Transverse colon (tissue), 4 donors: ENCODE measurements around the gene MVP. TPM values are rescaled to one million over a fixed set of nuclear protein-coding genes. Genes with fewer than 3 reads are reported as not detected.
"Not testable (repeated sequence)": the region's sequence is repeated elsewhere in the genome, so short reads cannot be mapped to it uniquely, and the experiment has no call there.

Source experiments
- DNase-seq: peaks from one replicate; pipeline ENCODE4 v3.0.0-alpha.2; 2019
- H3K27ac ChIP-seq, 4 donors: fragments of 200-600 bp; sonication (generic); 2 replicates each; pipeline ENCODE4 v1.5.1; 2016 to 2018; ENCODE audit warnings: inconsistent platforms in 4 of 4
- H3K27me3 ChIP-seq: fragments of 200-600 bp; sonication (generic); 2 replicates; pipeline ENCODE4 v1.5.1; 2017; ENCODE audit warnings: inconsistent platforms
- H3K36me3 ChIP-seq, 4 donors: fragments of 200-600 bp; sonication (generic); 2 replicates each; pipeline ENCODE4 v1.5.1; 2017 to 2019; ENCODE audit warnings: inconsistent platforms in 4 of 4
- H3K4me1 ChIP-seq, 4 donors: fragments of 200-600 bp; sonication (generic); 2 replicates each; pipeline ENCODE4 v1.5.1; 2017 to 2020; ENCODE audit warnings: inconsistent platforms in 4 of 4
- H3K4me3 ChIP-seq, 4 donors: fragments of 200-600 bp; sonication (generic); 1 replicate in 1 of 4; 2 replicates in 3 of 4; pipeline versions ENCODE4 v1.5.1 to v1.6.1; 2017 to 2019; ENCODE audit warnings: inconsistent platforms in 4 of 4
- H3K9me3 ChIP-seq, 2 donors: fragments of 200-600 bp; sonication (generic); 2 replicates each; pipeline ENCODE4 v1.5.1; 2017 to 2019; ENCODE audit warnings: inconsistent platforms in 2 of 2
- EP300 ChIP-seq: sonication (generic); formaldehyde crosslinking; IDR thresholded peaks from one replicate; pipeline ENCODE4 v1.6.1; 2017; ENCODE audit warnings: antibody characterized with exemption, low read depth
- POLR2A ChIP-seq: fragments of 450-650 bp; IDR thresholded peaks from one replicate; pipeline ENCODE4 v1.6.1; 2016; ENCODE audit warnings: antibody characterized with exemption, mild to moderate bottlenecking, moderate library complexity
- POLR2AphosphoS5 ChIP-seq, 3 donors: sonication (generic); formaldehyde crosslinking; IDR thresholded peaks; one replicate each; pipeline ENCODE4 v1.6.1; 2016; ENCODE audit warnings: antibody characterized with exemption in 3 of 3
- WGBS, 2 donors: methylation state at CpG; one replicate each; pipeline ENCODE4 v1.1.5; 2018; ENCODE audit warnings: low coverage in 1 of 2; 5-methylcytosine and 5-hydroxymethylcytosine counted together
- in situ Hi-C, 4 donors: fragments of 200-750 bp; cut with MboI; loops; one replicate each; pipeline versions ENCODE4 v1.15.0 to v1.15.1; 2017; ENCODE audit warnings: low sequenced_read_pairs in 3 of 4, low pct_ligation_motif_present in 1 of 4, low pct_unique_long_range_greater_than_20kb in 1 of 4
- intact Hi-C: fragments of 100-400 bp; cut with DNase I; formaldehyde crosslinking; loops from one replicate; pipeline ENCODE4 v1.15.1; 2023; ENCODE audit warnings: low total_unique reads
- total RNA-seq, 4 donors: library from RNA; depleted of rRNA; stranded (reverse); fragments of >200 nt; gene quantifications; one replicate each; pipeline ENCODE4 v1.1.0, GENCODE V29; 2016
- TF ChIP-seq, protein P1 (sequence below), 5 experiments: fragments of 200-600 bp in 3 of 5; fragments of 450-650 bp in 2 of 5; sonication (generic) in 3 of 5; IDR thresholded peaks; 1 replicate in 2 of 5; 2 replicates in 3 of 5; pipeline ENCODE4 v1.5.1; 2016 to 2017; ENCODE audit warnings: antibody characterized with exemption in 5 of 5, inconsistent platforms in 3 of 5, mild to moderate bottlenecking in 2 of 5, moderate library complexity in 1 of 5

Gene MVP
- total RNA-seq, 4 donors from 2014 or later: 483 to 654 (median 553) TPM

- 81% methylated on average over 10 of the region's 10 CpGs; no CpG with 5 or more reads in 1 of the 2 donors for WGBS, 2 donors
- DNase-seq: no peak
- peak overlapping the region in 3 of 4 donors; percentile 8 to 45 (median 19) for H3K27ac ChIP-seq
Observed at GRCh38 chr16:29779474-29779873, 40.8 kb upstream of the MVP start.

DNA sequence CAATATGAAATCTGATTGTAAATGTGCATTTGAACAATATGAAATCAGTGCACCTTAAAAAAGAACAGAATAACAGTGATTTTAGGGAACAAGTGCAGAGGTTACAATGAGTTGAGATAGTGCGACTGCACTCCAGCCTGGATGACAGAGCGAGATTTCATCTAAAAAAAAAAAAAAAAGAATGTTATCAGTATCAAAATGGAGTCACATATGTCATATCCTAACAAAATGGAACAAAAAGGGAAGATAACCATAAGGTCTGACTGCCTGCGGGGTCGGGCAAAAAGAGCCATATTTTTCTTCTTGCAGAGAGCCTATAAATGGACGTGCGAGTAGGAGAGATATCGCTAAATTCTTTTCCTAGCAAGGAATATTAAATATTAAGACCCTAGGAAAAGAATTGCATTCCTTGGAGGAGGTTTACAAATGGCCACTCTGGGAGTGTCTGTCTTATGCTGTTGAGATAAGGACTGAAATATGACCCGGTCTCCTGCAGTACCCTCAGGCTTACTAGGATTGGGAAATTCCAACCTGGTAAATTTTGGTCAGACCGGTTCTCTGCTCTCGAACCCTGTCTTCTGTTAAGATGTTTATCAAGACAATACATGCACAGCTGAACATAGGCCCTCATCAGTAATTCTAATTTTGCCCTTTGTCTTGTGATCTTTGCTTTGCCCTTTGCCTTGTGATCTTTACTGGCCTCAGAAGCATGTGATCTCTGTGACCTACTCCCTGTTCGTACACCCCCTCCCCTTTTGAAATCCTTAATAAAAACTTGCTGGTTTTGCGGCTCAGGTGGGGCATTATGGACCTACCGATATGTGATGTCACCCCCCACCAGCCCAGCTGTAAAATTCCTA, 36.9 kb upstream of the MVP start:
- H3K27ac ChIP-seq, H3K4me3 ChIP-seq, in situ Hi-C loops, H3K27me3 ChIP-seq, intact Hi-C loops, H3K36me3 ChIP-seq, H3K4me1 ChIP-seq, DNase-seq, H3K9me3 ChIP-seq: not testable (repeated sequence)
- 87 to 94% methylated on average over 5 to 13 of the region's 13 CpGs for WGBS, 2 donors

More at GRCh38 chr16:29779474-29779873, 40.8 kb upstream of the MVP start:
- intact Hi-C loops: no loop called here
- H3K9me3 ChIP-seq: no peaks in the 10 kb centered on the region
- H3K36me3 ChIP-seq: no peaks in the 10 kb centered on the region
- peak overlapping the region in 2 of 4 donors; percentile 15 to 26 for H3K4me3 ChIP-seq
- H3K27me3 ChIP-seq: no peaks in the 10 kb centered on the region
- in situ Hi-C loops: no loop called here
- no peak for TF ChIP-seq EP300
- TF ChIP-seq, protein P1, sequence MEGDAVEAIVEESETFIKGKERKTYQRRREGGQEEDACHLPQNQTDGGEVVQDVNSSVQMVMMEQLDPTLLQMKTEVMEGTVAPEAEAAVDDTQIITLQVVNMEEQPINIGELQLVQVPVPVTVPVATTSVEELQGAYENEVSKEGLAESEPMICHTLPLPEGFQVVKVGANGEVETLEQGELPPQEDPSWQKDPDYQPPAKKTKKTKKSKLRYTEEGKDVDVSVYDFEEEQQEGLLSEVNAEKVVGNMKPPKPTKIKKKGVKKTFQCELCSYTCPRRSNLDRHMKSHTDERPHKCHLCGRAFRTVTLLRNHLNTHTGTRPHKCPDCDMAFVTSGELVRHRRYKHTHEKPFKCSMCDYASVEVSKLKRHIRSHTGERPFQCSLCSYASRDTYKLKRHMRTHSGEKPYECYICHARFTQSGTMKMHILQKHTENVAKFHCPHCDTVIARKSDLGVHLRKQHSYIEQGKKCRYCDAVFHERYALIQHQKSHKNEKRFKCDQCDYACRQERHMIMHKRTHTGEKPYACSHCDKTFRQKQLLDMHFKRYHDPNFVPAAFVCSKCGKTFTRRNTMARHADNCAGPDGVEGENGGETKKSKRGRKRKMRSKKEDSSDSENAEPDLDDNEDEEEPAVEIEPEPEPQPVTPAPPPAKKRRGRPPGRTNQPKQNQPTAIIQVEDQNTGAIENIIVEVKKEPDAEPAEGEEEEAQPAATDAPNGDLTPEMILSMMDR (IDR thresholded peaks at IDR 0.05): no peak
- TF ChIP-seq POLR2A: no peak
- TF ChIP-seq POLR2AphosphoS5 (IDR thresholded peaks at IDR 0.05): no peak
- H3K4me1 ChIP-seq: no peaks in the 10 kb centered on the region

DNA sequence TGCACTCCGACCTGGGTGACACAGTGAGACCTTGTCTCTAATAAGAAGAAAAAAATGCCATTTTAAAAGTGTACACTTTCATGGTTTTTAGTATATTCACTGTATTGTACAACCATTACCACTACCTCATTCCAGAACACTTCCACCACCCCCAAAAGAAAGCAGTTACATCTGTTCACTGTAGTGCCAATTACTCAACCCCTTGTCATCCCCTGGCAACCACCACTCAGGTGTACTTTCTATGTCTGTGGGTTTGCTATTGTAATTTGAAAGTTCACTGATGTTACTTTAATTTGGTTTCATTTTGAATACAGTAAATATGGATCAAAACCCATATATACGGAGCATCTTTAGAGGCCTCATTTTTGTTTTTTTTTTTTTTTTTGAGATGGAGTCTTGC, 36.1 kb upstream of the MVP start:
- in situ Hi-C loops: no loop called here

GRCh38 chr16:29784901-29785500, 35.3 kb upstream of the MVP start:
- Histone ChIP-seq H3K27ac (no peak overlapping the region), H3K36me3 (no peaks in the 10 kb centered on the region), H3K4me3 (peak overlapping the region in 1 of 4 donors; percentile 21), H3K4me1 (peaks cover 5 to 10% (median 7%) of the 10 kb centered on the region in 4 donors), H3K9me3 (no peaks in the 10 kb centered on the region), H3K27me3 (no peaks in the 10 kb centered on the region)
- WGBS, 2 donors: 60% methylated on average over 37 of the region's 38 CpGs; no CpG with 5 or more reads in 1 of the 2 donors
- intact Hi-C loops: no loop called here
- in situ Hi-C loops: no loop called here
- TF ChIP-seq POLR2A (no peak), POLR2AphosphoS5 (IDR thresholded peaks at IDR 0.05) (no peak), EP300 (no peak)
- TF ChIP-seq, protein P1 (IDR thresholded peaks at IDR 0.05): peak; percentile 42 to 75 (median 61)
- peak; percentile 69 for DNase-seq

More for the DNA sequence above, 36.1 kb upstream of the MVP start:
- TF ChIP-seq POLR2AphosphoS5 (IDR thresholded peaks at IDR 0.05) (no peak), EP300 (no peak), POLR2A (no peak)
- TF ChIP-seq, protein P1 (IDR thresholded peaks at IDR 0.05): no peak
- H3K4me3 ChIP-seq: no peak overlapping the region
- peaks cover 0 to 3% (median 2%) of the 10 kb centered on the region in 4 donors for H3K4me1 ChIP-seq
- intact Hi-C loops: no loop called here
- WGBS, 2 donors: 84 to 89% methylated on average over 2 of the region's 2 CpGs
- DNase-seq: no peak
- H3K27me3 ChIP-seq: no peaks in the 10 kb centered on the region
- H3K36me3 ChIP-seq: no peaks in the 10 kb centered on the region
- H3K27ac ChIP-seq: no peak overlapping the region
- no peaks in the 10 kb centered on the region for H3K9me3 ChIP-seq

GRCh38 chr16:29787155-29787554, 33.1 kb upstream of the MVP start:
- 82 to 100% methylated on average over 1 to 4 of the region's 4 CpGs for WGBS, 2 donors
- DNase-seq, H3K27me3 ChIP-seq, H3K27ac ChIP-seq, H3K4me3 ChIP-seq, in situ Hi-C loops, intact Hi-C loops, H3K36me3 ChIP-seq, H3K9me3 ChIP-seq: not testable (repeated sequence)
- H3K4me1 ChIP-seq: peaks cover 11 to 23% (median 19%) of the 10 kb centered on the region in 4 donors
